K562 treated with DMSO at 1 percent for 12 hours (cell line): ENCODE results near the gene SAMD8. TPM values are rescaled to one million over a fixed set of nuclear protein-coding genes. Genes with fewer than 3 reads are reported as not detected.

Source experiments
- total RNA-seq: library from RNA; unstranded; fragments of 300-600 nt; gene quantifications from 2 replicates; pipeline ENCODE4 v1.2.3, GENCODE V29; 2022; ENCODE audit not compliant: insufficient read depth

SAMD8 gene
- 3.8 and 14.3 TPM in 2 replicates for total RNA-seq

GRCh38 chr10:75111365-75111906, at the start of gene SAMD8:
TSS of gene SAMD8 (plus strand) at chr10:75111656. CDS start at chr10:75150529, 38,873 bp downstream.

GRCh38 chr10:75210282-75211006, 99.0 kb downstream of the SAMD8 start, which contains the start of gene VDAC2:
TSS of gene VDAC2 (plus strand) at chr10:75210796. CDS start at chr10:75211159, 363 bp downstream.

Other genes with a start within 250 kb of the SAMD8 start
- 293 and 372 TPM in 2 replicates for gene VDAC2, start 99.1 kb downstream of the SAMD8 start, total RNA-seq
- gene COMTD1, start 124.3 kb downstream of the SAMD8 start, total RNA-seq = 24.1 and 50.8 TPM in 2 replicates